GM21381 (cell line): ENCODE measurements around the gene FGFR4.

Experiments used
- ATAC-seq: cut with Tn5 transposase; IDR thresholded peaks from one replicate; pipeline ENCODE4 v1.9.1; 2021; ENCODE audit warnings: mild to moderate bottlenecking, moderate library complexity; ENCODE audit not compliant: unreplicated experiment

FGFR4 gene

DNA sequence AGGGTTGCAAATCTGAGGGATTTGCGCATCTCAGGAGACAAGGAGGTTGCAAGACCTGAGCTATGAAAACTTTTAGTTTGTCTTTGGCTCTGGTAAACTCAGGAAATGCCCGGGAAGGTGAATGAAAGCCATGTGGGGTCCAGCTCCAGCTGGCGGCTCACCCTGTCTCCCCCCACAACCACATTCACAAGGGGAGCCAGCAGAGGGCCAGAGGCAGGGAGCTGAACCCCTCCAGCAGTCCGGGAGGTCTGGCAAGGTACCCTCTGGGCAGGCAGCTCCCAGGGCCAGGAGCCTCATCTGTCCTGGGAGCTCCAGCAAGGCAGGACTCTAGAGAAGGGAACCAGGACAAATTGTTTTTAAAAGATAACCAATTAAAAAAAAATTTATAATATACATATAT, 2.5 kb upstream of the FGFR4 start:
- ATAC-seq: no peak

DNA sequence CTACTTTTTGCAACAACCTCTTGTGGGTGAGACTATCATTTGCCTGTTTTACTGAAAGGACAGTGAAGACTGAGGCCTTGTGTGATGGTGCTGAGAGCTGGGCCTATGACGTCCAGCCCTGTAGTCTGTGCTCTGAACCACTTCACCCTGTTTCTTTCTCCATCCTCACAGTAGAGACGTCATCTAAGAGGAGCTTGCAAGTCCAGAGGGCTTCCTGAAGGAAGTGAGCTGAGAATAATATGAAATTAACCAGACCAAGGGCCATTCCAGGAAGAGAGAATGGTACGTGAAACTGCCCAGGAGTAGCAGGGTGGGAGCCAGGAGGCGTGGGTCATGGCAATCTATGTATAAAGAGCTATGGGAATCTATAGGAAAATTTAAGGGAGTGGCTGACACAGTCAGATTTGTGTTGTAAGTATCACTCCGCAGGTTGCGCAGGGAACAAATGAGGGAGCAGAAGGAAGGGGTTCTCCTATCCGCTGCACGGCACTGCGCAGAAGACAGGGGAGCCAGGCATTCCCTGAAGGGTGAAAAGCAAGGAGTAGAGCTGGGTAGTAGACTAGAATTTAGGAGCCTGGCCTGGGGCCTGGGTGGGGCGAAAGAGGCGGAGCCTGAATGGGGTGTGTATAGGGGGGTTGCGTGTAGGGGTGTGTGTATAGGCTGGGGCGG, 596 bp upstream of the FGFR4 start:
- no peak for ATAC-seq

GRCh38 chr5:177087398-177088005, 787 bp downstream of the FGFR4 start:
- ATAC-seq: no peak

GRCh38 chr5:177089127-177089526, 2.4 kb downstream of the FGFR4 start:
- no peak for ATAC-seq

DNA sequence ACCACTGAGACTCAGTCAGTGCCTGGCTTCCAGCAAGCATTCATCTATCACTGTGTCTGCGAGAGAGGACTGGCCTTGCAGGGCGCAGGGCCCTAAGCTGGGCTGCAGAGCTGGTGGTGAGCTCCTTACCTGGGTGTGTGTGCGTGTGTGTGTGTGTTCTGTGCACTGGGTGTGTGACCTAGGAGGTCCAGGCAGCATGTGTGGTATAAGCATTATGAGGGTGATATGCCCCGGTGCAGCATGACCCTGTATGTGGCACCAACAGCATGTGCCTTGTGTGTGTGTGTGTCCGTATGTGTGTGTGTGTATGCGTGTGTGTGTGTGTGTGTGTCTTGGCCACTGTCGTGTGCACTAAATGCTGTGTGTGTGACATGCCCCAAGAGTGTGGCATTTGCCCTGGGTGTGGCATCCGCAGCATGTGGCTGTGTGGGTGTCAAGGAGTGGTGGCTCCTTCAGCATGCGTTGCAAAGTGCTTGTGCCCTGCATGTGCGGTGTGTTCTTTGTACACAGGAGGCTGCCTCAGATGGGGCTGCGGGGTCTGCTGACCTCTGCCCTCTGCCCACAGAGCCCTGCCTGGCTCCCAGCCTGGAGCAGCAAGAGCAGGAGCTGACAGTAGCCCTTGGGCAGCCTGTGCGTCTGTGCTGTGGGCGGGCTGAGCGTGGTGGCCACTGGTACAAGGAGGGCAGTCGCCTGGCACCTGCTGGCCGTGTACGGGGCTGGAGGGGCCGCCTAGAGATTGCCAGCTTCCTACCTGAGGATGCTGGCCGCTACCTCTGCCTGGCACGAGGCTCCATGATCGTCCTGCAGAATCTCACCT, 3.3 kb downstream of the FGFR4 start:
- no peak for ATAC-seq

DNA sequence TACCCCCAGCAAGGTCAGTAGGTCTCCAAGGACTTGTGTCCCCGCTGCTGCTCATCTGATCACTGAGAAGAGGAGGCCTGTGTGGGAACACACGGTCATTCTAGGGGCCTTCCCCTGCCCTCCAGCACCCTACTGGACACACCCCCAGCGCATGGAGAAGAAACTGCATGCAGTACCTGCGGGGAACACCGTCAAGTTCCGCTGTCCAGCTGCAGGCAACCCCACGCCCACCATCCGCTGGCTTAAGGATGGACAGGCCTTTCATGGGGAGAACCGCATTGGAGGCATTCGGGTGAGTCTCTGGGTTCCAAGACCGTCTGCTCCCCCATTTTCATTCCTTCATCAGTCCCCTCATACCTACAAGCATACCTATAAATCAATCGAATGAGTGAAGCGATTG, 4.1 kb downstream of the FGFR4 start:
- ATAC-seq: no peak

GRCh38 chr5:177091232-177091631, 4.5 kb downstream of the FGFR4 start:
- no peak for ATAC-seq

- ATAC-seq: no peak
Measured at GRCh38 chr5:177092178-177093081, 5.7 kb downstream of the FGFR4 start.

DNA sequence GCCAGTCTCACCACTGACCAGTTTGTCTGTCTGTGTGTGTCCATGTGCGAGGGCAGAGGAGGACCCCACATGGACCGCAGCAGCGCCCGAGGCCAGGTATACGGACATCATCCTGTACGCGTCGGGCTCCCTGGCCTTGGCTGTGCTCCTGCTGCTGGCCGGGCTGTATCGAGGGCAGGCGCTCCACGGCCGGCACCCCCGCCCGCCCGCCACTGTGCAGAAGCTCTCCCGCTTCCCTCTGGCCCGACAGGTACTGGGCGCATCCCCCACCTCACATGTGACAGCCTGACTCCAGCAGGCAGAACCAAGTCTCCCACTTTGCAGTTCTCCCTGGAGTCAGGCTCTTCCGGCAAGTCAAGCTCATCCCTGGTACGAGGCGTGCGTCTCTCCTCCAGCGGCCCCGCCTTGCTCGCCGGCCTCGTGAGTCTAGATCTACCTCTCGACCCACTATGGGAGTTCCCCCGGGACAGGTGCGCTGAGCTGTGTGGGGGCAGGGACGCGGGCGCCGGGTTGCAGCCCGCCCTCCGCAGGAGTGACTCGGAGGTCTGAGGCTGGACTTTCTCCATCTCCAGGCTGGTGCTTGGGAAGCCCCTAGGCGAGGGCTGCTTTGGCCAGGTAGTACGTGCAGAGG, 6.5 kb downstream of the FGFR4 start:
- ATAC-seq: no peak

DNA sequence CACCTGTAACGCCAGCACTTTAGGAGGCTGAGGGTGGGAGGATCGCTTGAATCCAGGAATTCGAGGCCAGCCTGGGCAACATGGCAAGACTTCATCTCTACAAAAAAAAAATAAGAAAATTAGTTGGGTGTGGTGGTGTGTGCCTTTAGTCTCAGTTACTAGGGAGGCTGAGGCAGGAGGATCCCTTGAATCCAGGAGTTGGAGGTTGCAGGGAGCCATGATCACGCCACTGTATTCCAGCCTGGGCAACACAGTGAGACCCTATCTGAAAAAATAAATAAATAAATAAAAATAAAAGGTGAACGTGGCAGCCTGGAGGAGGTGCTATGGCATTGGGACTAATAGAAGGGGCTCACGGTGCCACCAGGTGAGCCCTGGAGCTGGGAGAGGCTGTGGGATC, 7.1 kb downstream of the FGFR4 start:
- ATAC-seq: no peak

DNA sequence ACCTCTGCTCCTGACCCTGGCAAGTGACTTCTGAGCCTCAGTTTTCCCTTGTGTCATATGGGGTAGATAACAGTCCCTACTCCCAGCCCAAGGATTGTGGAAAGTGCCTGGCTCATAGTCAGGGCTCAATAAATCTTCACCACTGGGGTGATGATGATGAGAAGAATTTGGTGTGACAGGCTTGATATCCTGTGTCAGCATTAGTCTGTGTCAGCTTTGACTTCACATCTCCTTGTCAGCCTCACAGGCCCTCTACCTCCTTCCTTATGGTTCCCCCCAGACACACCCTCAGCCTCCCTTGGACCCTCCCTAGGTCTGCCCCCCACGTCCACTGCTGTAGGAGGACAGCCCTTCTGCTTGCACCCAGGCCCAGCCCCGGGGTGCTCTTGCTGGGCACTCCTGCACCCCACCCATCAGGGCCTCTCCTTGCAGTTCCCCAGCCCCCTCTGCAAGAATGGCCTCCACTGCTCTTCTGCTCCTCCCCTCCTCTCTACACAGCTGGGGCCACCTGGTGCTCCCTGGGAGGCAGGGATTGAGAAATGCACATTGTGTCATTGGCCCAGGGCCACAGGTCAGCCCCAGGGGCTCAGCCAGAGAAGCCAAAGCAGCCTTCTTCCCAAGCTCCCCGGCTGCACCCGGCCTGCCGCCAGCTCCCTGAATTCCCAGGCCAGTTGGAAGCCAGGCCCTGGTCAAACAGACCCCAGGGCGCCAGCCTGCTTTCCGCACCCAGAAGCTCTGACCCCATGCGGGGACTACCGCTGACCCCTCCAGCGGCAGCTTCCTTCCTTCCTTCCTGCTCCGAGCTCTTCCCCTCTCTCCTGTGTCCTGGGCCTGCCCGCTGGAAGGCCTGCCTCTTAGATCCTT, 7.7 kb downstream of the FGFR4 start:
- no peak for ATAC-seq

DNA sequence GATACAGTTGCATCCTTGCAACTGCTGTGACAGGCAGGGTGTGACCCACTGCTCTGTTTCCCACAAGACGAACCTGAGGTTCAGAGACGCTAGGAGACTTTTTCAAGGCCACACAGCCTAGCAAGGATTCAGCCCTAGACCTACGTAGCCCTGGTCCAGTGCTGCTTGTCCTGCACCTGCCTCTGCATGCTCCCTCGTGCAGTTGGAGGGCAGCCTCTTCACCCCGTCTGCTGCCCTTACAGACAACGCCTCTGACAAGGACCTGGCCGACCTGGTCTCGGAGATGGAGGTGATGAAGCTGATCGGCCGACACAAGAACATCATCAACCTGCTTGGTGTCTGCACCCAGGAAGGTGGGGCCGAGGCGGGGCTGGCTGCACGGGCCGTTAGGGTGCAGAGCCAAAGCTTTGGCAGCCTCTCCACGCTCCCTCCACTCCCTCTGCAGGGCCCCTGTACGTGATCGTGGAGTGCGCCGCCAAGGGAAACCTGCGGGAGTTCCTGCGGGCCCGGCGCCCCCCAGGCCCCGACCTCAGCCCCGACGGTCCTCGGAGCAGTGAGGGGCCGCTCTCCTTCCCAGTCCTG, 8.5 kb downstream of the FGFR4 start:
- no peak for ATAC-seq

DNA sequence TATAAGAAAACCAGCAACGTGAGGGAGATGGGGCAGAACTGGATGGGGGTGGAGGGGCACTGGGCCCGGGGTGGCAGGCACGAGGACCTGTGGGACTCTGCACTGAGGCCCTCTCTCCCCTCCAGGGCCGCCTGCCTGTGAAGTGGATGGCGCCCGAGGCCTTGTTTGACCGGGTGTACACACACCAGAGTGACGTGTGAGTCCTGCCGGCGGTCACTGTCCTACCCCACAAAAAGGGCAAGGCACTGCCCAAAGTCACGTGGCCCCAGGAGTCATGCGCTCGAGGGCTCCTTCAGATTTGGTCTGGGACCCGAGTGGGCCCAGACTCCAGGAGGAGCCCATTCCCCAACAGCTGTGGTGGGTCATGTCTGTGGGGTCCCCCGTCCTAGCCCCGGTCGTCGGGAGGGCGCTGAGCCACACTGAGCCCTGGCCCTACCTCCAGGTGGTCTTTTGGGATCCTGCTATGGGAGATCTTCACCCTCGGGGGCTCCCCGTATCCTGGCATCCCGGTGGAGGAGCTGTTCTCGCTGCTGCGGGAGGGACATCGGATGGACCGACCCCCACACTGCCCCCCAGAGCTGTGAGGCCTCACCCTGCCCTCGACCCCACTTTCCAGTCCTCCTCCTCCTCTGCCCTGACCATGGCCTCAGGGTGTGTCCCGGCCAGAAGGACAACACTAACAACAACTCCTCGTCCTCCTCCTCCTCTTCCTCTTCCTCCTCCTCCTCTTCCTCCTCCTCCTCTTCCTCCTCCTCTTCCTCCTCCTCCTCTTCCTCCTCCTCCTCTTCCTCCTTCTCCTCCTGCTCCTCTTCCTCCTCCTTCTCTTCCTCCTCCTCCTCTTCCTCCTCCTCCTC, 9.7 kb downstream of the FGFR4 start:
- no peak for ATAC-seq

DNA sequence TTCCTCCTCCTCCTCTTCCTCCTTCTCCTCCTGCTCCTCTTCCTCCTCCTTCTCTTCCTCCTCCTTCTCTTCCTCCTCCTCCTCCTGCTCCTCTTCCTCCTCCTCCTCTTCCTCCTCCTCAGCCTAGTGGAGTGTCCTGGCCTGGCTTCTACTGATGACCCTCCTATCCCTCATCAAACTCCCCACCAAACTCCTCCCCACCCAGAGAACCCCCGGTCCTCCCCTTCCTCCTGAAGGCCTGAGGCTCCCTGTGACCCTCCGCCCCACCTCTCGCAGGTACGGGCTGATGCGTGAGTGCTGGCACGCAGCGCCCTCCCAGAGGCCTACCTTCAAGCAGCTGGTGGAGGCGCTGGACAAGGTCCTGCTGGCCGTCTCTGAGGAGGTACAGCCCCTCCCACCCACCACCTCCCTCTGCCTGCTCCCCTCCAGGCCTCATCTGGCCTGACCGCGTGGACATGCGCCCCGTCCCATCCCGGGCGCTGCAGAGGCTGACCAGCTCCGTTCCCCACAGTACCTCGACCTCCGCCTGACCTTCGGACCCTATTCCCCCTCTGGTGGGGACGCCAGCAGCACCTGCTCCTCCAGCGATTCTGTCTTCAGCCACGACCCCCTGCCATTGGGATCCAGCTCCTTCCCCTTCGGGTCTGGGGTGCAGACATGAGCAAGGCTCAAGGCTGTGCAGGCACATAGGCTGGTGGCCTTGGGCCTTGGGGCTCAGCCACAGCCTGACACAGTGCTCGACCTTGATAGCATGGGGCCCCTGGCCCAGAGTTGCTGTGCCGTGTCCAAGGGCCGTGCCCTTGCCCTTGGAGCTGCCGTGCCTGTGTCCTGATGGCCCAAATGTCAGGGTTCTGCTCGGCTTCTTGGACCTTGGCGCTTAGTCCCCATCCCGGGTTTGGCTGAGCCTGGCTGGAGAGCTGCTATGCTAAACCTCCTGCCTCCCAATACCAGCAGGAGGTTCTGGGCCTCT, 10.6 kb downstream of the FGFR4 start:
- no peak for ATAC-seq

- ATAC-seq: no peak
Measured at GRCh38 chr5:177098120-177098469, 11.4 kb downstream of the FGFR4 start.

DNA sequence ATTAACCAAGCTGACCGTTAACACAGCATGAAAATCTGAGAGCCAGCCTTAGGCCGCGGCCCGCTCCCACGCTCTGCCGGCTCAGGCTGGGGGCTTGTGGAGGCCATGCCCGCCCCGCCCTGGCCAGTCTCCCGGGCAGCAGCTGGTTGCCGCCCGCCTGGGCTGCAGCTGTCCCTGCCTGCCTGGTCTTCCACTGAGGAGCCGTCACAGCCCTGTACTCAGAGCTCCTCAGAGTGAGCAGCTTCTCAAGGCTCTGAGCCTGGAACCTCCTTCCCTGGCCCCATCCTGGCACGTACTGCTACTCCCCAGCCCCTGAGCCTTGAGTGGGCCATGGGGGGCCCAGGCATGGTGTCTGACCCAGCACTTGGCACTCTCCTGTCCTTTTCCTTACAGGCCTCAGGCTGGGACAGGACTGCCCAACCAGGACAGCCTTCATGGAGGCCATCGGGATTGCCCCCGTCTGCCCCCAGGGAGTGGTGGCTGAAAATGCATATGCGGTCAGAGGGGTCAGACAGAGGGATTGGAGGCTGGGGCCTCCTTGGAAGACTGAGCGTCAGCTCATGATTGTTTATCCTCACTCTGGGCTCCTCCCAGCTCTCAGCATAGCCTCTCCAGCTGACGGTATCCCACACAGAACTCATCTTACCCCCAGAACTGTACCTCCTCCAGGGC, 11.9 kb downstream of the FGFR4 start:
- ATAC-seq: no peak
